Caco-2 (cell line): ENCODE data around the gene RTCB. TPM values are rescaled to one million over a fixed set of nuclear protein-coding genes. Genes with fewer than 3 reads are reported as not detected.

ENCODE experiments used
- BruUV-seq: library from RNA; stranded (reverse); fragments of 400-500 nt; replicated peaks from 2 replicates; lab custom pipeline; 2021; lab: Mats Ljungman, UMichigan
- CTCF ChIA-PET: fragments of 300-600 bp; sonication (Branson Sonifier 250); formaldehyde crosslinking; loops from one replicate; lab custom pipeline; 2022; ENCODE audit warnings: antibody characterized with exemption; lab: Charles Lee
- POLR2A ChIA-PET: fragments of 300-600 bp; sonication (Branson Sonifier 250); formaldehyde crosslinking; loops from one replicate; lab custom pipeline; 2022; ENCODE audit warnings: antibody characterized with exemption; lab: Charles Lee
- DNase-seq, 2 experiments: peaks; one replicate each; pipeline versions ENCODE4 v3.0.0 to v3.0.0-alpha.2; 2020 to 2022
- H3K27me3 ChIP-seq: replicated peaks from 2 replicates; pipeline ENCODE4 v1.6.0; 2011; ENCODE audit warnings: low read length; ENCODE audit not compliant: control insufficient read depth, insufficient read depth
- H3K36me3 ChIP-seq: 2 replicates; pipeline ENCODE4 v1.5.1; 2011; ENCODE audit warnings: low read length; ENCODE audit not compliant: control insufficient read depth, insufficient read depth
- H3K4me1 ChIP-seq: fragments of 250-450 bp; sonication (Bioruptor Pico); 2 replicates; pipeline ENCODE4 v1.5.1; 2020; ENCODE audit warnings: mild to moderate bottlenecking
- H3K4me3 ChIP-seq: 2 replicates; pipeline ENCODE4 v1.5.1; 2011; ENCODE audit warnings: low read depth, mild to moderate bottlenecking, control low read depth, low read length
- H3K9me3 ChIP-seq: fragments of 250-450 bp; sonication (Bioruptor Pico); 2 replicates; pipeline ENCODE4 v1.5.1; 2020; ENCODE audit warnings: mild to moderate bottlenecking, moderate library complexity
- H3K27ac Mint-ChIP-seq: one replicate; pipeline ENCODE4 v1.8.0; 2022; ENCODE audit warnings: mixed read lengths; ENCODE audit not compliant: unreplicated experiment
- H3K27me3 Mint-ChIP-seq: one replicate; pipeline ENCODE4 v1.8.0; 2022; ENCODE audit warnings: mixed read lengths; ENCODE audit not compliant: insufficient read depth, unreplicated experiment
- H3K36me3 Mint-ChIP-seq: one replicate; pipeline ENCODE4 v1.8.0; 2022; ENCODE audit warnings: mild to moderate bottlenecking, mixed read lengths; ENCODE audit not compliant: insufficient read depth, unreplicated experiment
- H3K4me1 Mint-ChIP-seq: one replicate; pipeline ENCODE4 v1.8.0; 2022; ENCODE audit warnings: low read depth, mixed read lengths; ENCODE audit not compliant: unreplicated experiment
- H3K4me3 Mint-ChIP-seq: one replicate; pipeline ENCODE4 v1.8.0; 2022; ENCODE audit warnings: mild to moderate bottlenecking, moderate library complexity, mixed read lengths; ENCODE audit not compliant: unreplicated experiment
- H3K9me3 Mint-ChIP-seq: one replicate; pipeline ENCODE4 v1.8.0; 2022; ENCODE audit warnings: mixed read lengths; ENCODE audit not compliant: unreplicated experiment
- intact Hi-C: fragments of 100-400 bp; cut with micrococcal nuclease; formaldehyde crosslinking; loops from one replicate; pipeline ENCODE4 v1.10.0; 2022; ENCODE audit not compliant: unreplicated experiment
- total RNA-seq: library from RNA; stranded (reverse); gene quantifications from 2 replicates; pipeline ENCODE4 v1.2.3, GENCODE V29; 2022
- TF ChIP-seq, protein P1 (sequence below), 2 experiments: fragments of 200-600 bp in 1 of 2; IDR thresholded peaks; 1 replicate in 1 of 2; 2 replicates in 1 of 2; pipeline versions ENCODE4 v1.5.1 to v1.8.0; 2011 to 2022; ENCODE audit warnings: antibody characterized with exemption in 1 of 2, control low read depth in 1 of 2, inconsistent platforms in 1 of 2, low read depth in 1 of 2, low read length in 1 of 2, mild to moderate bottlenecking in 1 of 2, moderate library complexity in 1 of 2; ENCODE audit not compliant: insufficient read depth in 1 of 2, severe bottlenecking in 1 of 2, unreplicated experiment in 1 of 2

The RTCB gene
- total RNA-seq, 1 experiment from 2014 or later, result 105 TPM

DNA sequence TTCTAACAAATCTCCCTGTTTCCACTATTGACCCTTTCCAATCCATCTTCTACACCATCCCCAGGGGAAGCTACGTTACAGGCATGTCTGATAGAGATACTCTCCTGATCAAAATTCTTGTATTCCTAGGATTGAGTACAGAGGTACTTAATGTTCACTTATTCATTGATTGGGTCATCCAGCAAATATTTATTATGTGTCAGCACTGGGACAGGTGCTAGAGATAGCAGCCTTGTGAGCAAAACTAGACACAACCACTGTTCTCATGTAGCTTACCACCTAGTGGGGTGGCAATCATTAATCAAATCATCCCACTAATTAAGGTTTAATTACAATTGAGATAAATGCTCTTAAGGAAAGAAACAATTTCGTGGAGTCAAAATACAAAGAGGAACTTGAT lies 9.4 kb upstream of the RTCB start:
- no TSS peak for BruUV-seq
- Mint-ChIP-seq H3K36me3 (peaks cover 4% of the 10 kb centered on the region), H3K27ac (no peak overlapping the region), H3K4me3 (no peak overlapping the region), H3K27me3 (peaks cover 15% of the 10 kb centered on the region), H3K4me1 (peaks cover 8% of the 10 kb centered on the region), H3K9me3 (no peaks in the 10 kb centered on the region)
- Histone ChIP-seq H3K4me1 (no peaks in the 10 kb centered on the region), H3K9me3 (no peaks in the 10 kb centered on the region), H3K27me3 (no peaks in the 10 kb centered on the region), H3K36me3 (no peaks in the 10 kb centered on the region), H3K4me3 (no peak overlapping the region)
- POLR2A ChIA-PET, result interaction anchor here (0.5 kb wide), 2 partner anchors 52 to 563 kb away, joined by 3 to 4 read pairs; no protein-coding TSS in a partner anchor
- TF ChIP-seq, protein P1, sequence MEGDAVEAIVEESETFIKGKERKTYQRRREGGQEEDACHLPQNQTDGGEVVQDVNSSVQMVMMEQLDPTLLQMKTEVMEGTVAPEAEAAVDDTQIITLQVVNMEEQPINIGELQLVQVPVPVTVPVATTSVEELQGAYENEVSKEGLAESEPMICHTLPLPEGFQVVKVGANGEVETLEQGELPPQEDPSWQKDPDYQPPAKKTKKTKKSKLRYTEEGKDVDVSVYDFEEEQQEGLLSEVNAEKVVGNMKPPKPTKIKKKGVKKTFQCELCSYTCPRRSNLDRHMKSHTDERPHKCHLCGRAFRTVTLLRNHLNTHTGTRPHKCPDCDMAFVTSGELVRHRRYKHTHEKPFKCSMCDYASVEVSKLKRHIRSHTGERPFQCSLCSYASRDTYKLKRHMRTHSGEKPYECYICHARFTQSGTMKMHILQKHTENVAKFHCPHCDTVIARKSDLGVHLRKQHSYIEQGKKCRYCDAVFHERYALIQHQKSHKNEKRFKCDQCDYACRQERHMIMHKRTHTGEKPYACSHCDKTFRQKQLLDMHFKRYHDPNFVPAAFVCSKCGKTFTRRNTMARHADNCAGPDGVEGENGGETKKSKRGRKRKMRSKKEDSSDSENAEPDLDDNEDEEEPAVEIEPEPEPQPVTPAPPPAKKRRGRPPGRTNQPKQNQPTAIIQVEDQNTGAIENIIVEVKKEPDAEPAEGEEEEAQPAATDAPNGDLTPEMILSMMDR (IDR thresholded peaks at IDR 0.05; ENCODE audit: insufficient read depth in 1 of 2, low read depth in 1 of 2, low read length in 1 of 2, severe bottlenecking in 1 of 2, unreplicated experiment in 1 of 2), result no peak
- DNase-seq, result no peak
- CTCF ChIA-PET, result no interaction called here
- intact Hi-C loops, result no loop called here

DNA sequence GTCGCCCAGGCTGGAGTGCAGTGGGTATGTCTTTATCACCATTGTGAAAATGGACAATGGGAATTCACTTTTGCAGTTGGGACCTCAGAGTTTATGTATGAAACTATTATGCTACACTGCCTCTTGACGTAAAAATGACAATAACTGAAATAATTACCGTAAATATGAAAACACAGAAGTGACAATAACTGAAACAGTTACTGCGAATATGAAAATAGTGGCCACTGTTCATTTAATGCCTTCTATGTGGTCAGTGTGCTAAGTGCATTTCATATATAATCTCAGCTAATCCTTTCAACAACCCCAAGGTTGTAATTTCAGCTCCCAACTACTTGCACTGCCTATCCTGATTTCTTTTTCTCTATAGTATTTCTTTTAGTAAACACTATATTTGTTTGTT lies 5.9 kb upstream of the RTCB start:
- intact Hi-C loops, result no loop called here
- no peak for DNase-seq
- no peaks in the 10 kb centered on the region for H3K27me3 ChIP-seq
- no peak overlapping the region for H3K4me3 ChIP-seq
- H3K27me3 Mint-ChIP-seq, result peaks cover 15% of the 10 kb centered on the region
- ChIA-PET POLR2A (no interaction called here), CTCF (no interaction called here)
- H3K9me3 Mint-ChIP-seq, result no peaks in the 10 kb centered on the region
- peaks cover 8% of the 10 kb centered on the region for H3K4me1 Mint-ChIP-seq
- no peak overlapping the region for H3K4me3 Mint-ChIP-seq
- H3K36me3 ChIP-seq, result no peaks in the 10 kb centered on the region
- H3K36me3 Mint-ChIP-seq, result peaks cover 8% of the 10 kb centered on the region
- no peaks in the 10 kb centered on the region for H3K4me1 ChIP-seq
- TF ChIP-seq, protein P1 (IDR thresholded peaks at IDR 0.05; ENCODE audit: insufficient read depth in 1 of 2, low read depth in 1 of 2, low read length in 1 of 2, severe bottlenecking in 1 of 2, unreplicated experiment in 1 of 2), result no peak
- no peaks in the 10 kb centered on the region for H3K9me3 ChIP-seq
- no peak overlapping the region for H3K27ac Mint-ChIP-seq
- BruUV-seq, result no TSS peak

DNA sequence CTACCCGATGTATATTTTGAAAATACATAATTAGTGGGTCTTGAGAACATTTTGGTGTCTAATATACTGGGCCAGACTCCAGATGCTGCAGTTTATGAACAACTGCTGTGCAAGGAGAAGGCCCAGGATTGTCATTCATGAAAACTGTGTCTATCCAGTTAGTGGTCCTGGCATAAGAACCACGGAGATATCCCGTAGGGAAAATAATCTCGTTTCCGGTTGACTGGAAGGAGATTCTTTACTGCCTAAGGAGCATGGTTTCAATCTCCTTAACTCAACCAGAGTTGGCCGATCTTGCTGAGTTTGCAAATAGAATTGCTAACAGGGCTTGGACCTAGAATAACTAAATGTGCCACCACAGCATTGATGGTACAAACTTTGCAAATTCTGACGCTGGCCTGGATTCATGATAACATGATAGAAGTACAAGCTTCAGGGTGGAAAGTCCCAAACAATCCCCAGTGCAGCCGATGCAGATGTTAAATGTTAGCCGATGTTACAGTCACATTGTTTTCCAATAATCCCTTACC lies 4.6 kb upstream of the RTCB start:
- no peak overlapping the region for H3K4me3 ChIP-seq
- ChIA-PET CTCF (no interaction called here), POLR2A (no interaction called here)
- H3K27me3 Mint-ChIP-seq, result peaks cover 5% of the 10 kb centered on the region
- H3K36me3 Mint-ChIP-seq, result peaks cover 14% of the 10 kb centered on the region
- intact Hi-C loops, result no loop called here
- H3K4me1 Mint-ChIP-seq, result peaks cover 2% of the 10 kb centered on the region
- no peak overlapping the region for H3K4me3 Mint-ChIP-seq
- no peaks in the 10 kb centered on the region for H3K9me3 Mint-ChIP-seq
- H3K4me1 ChIP-seq, result no peaks in the 10 kb centered on the region
- BruUV-seq, result no TSS peak
- DNase-seq, result no peak
- H3K9me3 ChIP-seq, result no peaks in the 10 kb centered on the region
- H3K27ac Mint-ChIP-seq, result no peak overlapping the region
- TF ChIP-seq, protein P1 (IDR thresholded peaks at IDR 0.05; ENCODE audit: insufficient read depth in 1 of 2, low read depth in 1 of 2, low read length in 1 of 2, severe bottlenecking in 1 of 2, unreplicated experiment in 1 of 2), result no peak
- H3K27me3 ChIP-seq, result no peaks in the 10 kb centered on the region
- H3K36me3 ChIP-seq, result no peaks in the 10 kb centered on the region
